HEK293 (cell line): ENCODE measurements around the gene CACNA2D3.
"Not testable (repeated sequence)": the region's sequence is repeated elsewhere in the genome, so short reads cannot be mapped to it uniquely, and the experiment has no call there.

Source experiments
- CTCF ChIA-PET: fragments of 350-600 bp; formaldehyde crosslinking; extraction: SDS; loops from one replicate; lab custom pipeline; 2021; ENCODE audit warnings: antibody characterized with exemption; lab: Yijun Ruan, JAX
- POLR2A ChIA-PET: fragments of 300-600 bp; formaldehyde crosslinking; extraction: SDS; loops from one replicate; lab custom pipeline; 2020; ENCODE audit warnings: antibody characterized with exemption, inconsistent platforms; lab: Yijun Ruan, JAX
- H3K27ac ChIP-seq: fragments of 200-500 bp; sonication (Bioruptor generic); 2 replicates; pipeline ENCODE4 v1.5.1; 2014; ENCODE audit warnings: low read depth, low read length, control low read depth, inconsistent platforms; ENCODE audit errors: extremely low read depth
- H3K36me3 ChIP-seq, 2 experiments: fragments of 200-500 bp in 1 of 2; sonication (Bioruptor generic) in 1 of 2; 1 replicate in 1 of 2; 2 replicates in 1 of 2; pipeline ENCODE4 v1.5.1; 2014 to 2017; ENCODE audit warnings: inconsistent platforms in 2 of 2, low read length in 2 of 2; ENCODE audit not compliant: control insufficient read depth in 2 of 2, insufficient read depth in 1 of 2
- H3K4me1 ChIP-seq: fragments of 200-500 bp; sonication (Bioruptor generic); 2 replicates; pipeline ENCODE4 v1.5.1; 2014; ENCODE audit warnings: mild to moderate bottlenecking, low read length, inconsistent platforms; ENCODE audit not compliant: control insufficient read depth, insufficient read depth
- H3K4me3 ChIP-seq: 2 replicates; pipeline ENCODE4 v1.5.1; 2011; ENCODE audit warnings: low read depth, mild to moderate bottlenecking, control low read depth, low read length, moderate library complexity
- H3K9me3 ChIP-seq: fragments of 200-500 bp; sonication (Bioruptor generic); 2 replicates; pipeline ENCODE4 v1.5.1; 2014; ENCODE audit warnings: low read depth, low read length, inconsistent platforms; ENCODE audit not compliant: control insufficient read depth, insufficient read depth
- BCL11A ChIP-seq: fragments of 450-650 bp; formaldehyde crosslinking; IDR thresholded peaks from 2 replicates; pipeline ENCODE4 v1.5.1; 2016; ENCODE audit warnings: low read depth, missing biosample characterization, missing genetic modification characterization
- SETDB1 ChIP-seq: IDR thresholded peaks from one replicate; pipeline ENCODE4 v1.6.1; 2017; ENCODE audit warnings: mild to moderate bottlenecking, low read length, moderate library complexity, mixed read lengths; ENCODE audit not compliant: insufficient read length
- TRIM28 ChIP-seq: IDR thresholded peaks from 2 replicates; pipeline ENCODE4 v1.6.1; 2011; ENCODE audit warnings: low read length, control low read depth, borderline replicate concordance
- TSHZ1 ChIP-seq: fragments of 450-650 bp; formaldehyde crosslinking; IDR thresholded peaks from 2 replicates; pipeline ENCODE4 v1.5.1; 2016; ENCODE audit warnings: missing biosample characterization, missing genetic modification characterization, borderline replicate concordance
- ZNF133 ChIP-seq: fragments of 450-650 bp; formaldehyde crosslinking; IDR thresholded peaks from 2 replicates; pipeline ENCODE4 v1.5.1; 2016; ENCODE audit warnings: missing biosample characterization, missing genetic modification characterization
- ZNF140 ChIP-seq: fragments of 450-650 bp; formaldehyde crosslinking; IDR thresholded peaks from 2 replicates; pipeline ENCODE4 v1.5.1; 2016; ENCODE audit warnings: missing biosample characterization, missing genetic modification characterization
- ZNF561 ChIP-seq: fragments of 450-650 bp; IDR thresholded peaks from 2 replicates; pipeline ENCODE4 v1.5.1; 2018; ENCODE audit warnings: missing biosample characterization, missing genetic modification characterization, borderline replicate concordance
- ZNF837 ChIP-seq: fragments of 450-650 bp; formaldehyde crosslinking; IDR thresholded peaks from 2 replicates; pipeline ENCODE4 v1.5.1; 2016; ENCODE audit warnings: missing biosample characterization, missing genetic modification characterization
- ZSCAN23 ChIP-seq: fragments of 450-650 bp; formaldehyde crosslinking; IDR thresholded peaks from 2 replicates; pipeline ENCODE4 v1.5.1; 2016; ENCODE audit warnings: missing biosample characterization, missing genetic modification characterization
- ZXDB ChIP-seq: fragments of 450-650 bp; formaldehyde crosslinking; IDR thresholded peaks from 2 replicates; pipeline ENCODE4 v1.5.1; 2016; ENCODE audit warnings: missing biosample characterization, missing genetic modification characterization
- TF ChIP-seq, protein P1 (sequence below): fragments of 450-650 bp; formaldehyde crosslinking; IDR thresholded peaks from 2 replicates; pipeline ENCODE4 v1.5.1; 2016; ENCODE audit warnings: missing biosample characterization, missing genetic modification characterization, low read depth
- TF ChIP-seq, protein P2 (sequence below): fragments of 450-650 bp; formaldehyde crosslinking; IDR thresholded peaks from 2 replicates; pipeline ENCODE4 v1.5.1; 2016; ENCODE audit warnings: missing biosample characterization, missing genetic modification characterization

The CACNA2D3 gene

DNA sequence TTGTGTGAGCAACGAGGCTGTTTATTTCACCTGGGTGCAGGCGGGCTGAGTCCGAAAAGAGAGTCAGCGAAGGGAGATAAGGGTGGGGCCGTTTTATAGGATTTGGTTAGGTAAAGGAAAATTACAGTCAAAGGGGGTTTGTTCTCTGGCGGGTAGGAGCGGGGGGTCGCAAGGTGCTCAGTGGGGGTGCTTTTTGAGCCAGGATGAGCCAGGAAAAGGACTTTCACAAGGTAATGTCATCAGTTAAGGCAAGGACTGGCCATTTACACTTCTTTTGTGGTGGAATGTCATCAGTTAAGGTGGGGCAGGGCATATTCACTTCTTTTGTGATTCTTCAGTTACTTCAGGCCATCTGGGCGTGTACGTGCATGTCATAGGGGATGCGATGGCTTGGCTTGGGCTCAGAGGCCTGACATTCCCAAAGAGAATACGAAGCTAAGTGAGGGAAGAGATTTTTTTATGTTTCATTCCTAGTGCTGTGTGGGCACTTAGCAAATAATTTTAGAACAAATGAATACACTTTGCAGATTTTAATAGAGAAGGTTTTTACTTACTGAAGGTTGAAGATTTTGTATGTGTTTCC is 517.5 kb downstream of the CACNA2D3 start:
- H3K4me1 ChIP-seq, H3K36me3 ChIP-seq, CTCF ChIA-PET, H3K4me3 ChIP-seq, H3K9me3 ChIP-seq, H3K27ac ChIP-seq, POLR2A ChIA-PET: not testable (repeated sequence)

DNA sequence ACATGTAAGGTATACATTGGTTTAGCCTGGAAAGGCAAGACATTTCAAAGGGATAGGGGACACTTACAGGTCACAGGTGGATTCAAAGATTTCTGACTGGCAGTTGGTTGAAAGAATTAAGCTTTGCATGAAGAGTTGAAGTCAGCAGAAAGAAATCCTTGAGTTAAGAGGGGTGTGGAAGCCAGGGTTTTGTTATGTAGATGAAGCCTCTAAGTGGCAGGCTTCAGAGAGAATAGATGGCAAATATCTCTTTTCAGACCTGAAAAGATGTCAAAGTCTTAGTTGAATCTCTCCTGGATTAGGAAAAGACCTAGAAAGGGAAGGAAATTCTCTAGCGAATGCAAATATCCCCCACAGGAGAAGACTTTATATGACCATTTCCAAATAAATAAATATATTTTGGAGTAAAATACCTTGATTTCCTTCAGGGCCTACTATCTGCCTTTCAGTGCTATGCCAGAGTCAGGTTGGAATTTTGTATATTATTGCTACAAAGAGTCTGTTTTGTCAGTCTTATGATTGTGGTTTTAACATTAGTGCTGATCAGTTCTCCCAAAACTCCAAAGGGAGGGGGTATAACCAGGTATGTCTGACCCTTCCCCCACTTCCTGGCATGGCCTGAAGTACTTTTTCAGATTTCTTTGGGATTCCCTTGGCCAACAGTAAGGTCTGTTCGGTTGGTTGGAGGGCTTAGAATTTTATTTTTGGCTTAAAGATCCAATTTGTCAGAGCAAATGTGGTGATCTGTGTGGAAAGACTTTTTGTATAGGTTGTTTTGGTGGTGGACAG is 519.1 kb downstream of the CACNA2D3 start:
- Histone ChIP-seq H3K36me3 (no peaks in the 10 kb centered on the region), H3K9me3 (no peaks in the 10 kb centered on the region), H3K4me3 (no peak overlapping the region), H3K27ac (no peak overlapping the region)
- POLR2A ChIA-PET: no interaction called here
- CTCF ChIA-PET: no interaction called here
- TF ChIP-seq SETDB1 (no peak), ZNF133 (tag by site-specific recombination) (no peak)
- TF ChIP-seq, protein P1, sequence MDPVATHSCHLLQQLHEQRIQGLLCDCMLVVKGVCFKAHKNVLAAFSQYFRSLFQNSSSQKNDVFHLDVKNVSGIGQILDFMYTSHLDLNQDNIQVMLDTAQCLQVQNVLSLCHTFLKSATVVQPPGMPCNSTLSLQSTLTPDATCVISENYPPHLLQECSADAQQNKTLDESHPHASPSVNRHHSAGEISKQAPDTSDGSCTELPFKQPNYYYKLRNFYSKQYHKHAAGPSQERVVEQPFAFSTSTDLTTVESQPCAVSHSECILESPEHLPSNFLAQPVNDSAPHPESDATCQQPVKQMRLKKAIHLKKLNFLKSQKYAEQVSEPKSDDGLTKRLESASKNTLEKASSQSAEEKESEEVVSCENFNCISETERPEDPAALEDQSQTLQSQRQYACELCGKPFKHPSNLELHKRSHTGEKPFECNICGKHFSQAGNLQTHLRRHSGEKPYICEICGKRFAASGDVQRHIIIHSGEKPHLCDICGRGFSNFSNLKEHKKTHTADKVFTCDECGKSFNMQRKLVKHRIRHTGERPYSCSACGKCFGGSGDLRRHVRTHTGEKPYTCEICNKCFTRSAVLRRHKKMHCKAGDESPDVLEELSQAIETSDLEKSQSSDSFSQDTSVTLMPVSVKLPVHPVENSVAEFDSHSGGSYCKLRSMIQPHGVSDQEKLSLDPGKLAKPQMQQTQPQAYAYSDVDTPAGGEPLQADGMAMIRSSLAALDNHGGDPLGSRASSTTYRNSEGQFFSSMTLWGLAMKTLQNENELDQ (tag by site-specific recombination): no peak
- TF ChIP-seq, all 188 proteins: peak for 0
- H3K4me1 ChIP-seq: no peaks in the 10 kb centered on the region

DNA sequence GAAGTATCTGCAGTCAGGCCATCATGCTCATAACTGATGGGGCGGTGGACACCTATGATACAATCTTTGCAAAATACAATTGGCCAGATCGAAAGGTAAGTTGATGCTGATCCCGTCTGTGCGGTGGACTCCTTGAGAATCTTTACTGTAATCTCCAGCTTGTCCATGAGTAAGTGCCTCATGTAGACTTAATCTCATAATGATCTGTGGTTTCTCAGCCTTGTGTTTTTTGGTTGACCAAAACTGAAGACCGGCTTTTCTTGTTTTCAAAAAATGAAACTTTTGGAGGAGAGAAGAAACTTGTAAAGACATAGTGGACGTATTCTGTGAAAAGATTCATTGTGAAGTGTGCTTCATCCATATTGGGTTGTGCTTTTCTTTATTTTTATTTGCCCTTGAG is 519.8 kb downstream of the CACNA2D3 start:
- Histone ChIP-seq H3K9me3 (no peaks in the 10 kb centered on the region), H3K36me3 (no peaks in the 10 kb centered on the region), H3K4me1 (no peaks in the 10 kb centered on the region), H3K27ac (no peak overlapping the region), H3K4me3 (no peak overlapping the region)
- ChIA-PET POLR2A (no interaction called here), CTCF (no interaction called here)
- no peak for TF ChIP-seq ZNF561 (tag by site-specific recombination)
- TF ChIP-seq TSHZ1 (tag by site-specific recombination): no peak
- TF ChIP-seq BCL11A: no peak
- TF ChIP-seq, protein P2, sequence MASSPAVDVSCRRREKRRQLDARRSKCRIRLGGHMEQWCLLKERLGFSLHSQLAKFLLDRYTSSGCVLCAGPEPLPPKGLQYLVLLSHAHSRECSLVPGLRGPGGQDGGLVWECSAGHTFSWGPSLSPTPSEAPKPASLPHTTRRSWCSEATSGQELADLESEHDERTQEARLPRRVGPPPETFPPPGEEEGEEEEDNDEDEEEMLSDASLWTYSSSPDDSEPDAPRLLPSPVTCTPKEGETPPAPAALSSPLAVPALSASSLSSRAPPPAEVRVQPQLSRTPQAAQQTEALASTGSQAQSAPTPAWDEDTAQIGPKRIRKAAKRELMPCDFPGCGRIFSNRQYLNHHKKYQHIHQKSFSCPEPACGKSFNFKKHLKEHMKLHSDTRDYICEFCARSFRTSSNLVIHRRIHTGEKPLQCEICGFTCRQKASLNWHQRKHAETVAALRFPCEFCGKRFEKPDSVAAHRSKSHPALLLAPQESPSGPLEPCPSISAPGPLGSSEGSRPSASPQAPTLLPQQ: no peak
- no peak for TF ChIP-seq ZXDB (tag by site-specific recombination)
- TF ChIP-seq SETDB1: no peak
- no peak for TF ChIP-seq TRIM28
- TF ChIP-seq ZNF140: no peak
- no peak for TF ChIP-seq ZSCAN23
- no peak for TF ChIP-seq ZNF837 (tag by site-specific recombination)
